ENCODE measurements around the gene SPPL3.

SPPL3 gene

GRCh38 chr12:120718055-120718454, 186.1 kb downstream of the SPPL3 start:
- H3K36me3 ChIP-seq (ENCODE audit: control insufficient read depth in 2 of 2, insufficient read depth in 1 of 2, low read length in 2 of 2), result peaks cover 59 to 98% of the 10 kb centered on the region in 2 experiments
- CTCF ChIA-PET, result interaction anchor here (0.5 kb wide), 1 partner anchor 71 kb away, joined by 4 read pairs; no protein-coding TSS in a partner anchor
- H3K9me3 ChIP-seq (ENCODE audit: control insufficient read depth, insufficient read depth, low read depth, low read length), result no peaks in the 10 kb centered on the region
- TF ChIP-seq ZBTB17 (tag by site-specific recombination; IDR thresholded peaks at IDR 0.05) (no peak), SP3 (tag by site-specific recombination; IDR thresholded peaks at IDR 0.05) (no peak), YY1 (tag by site-specific recombination; IDR thresholded peaks at IDR 0.05) (no peak), ZNF501 (tag by site-specific recombination; IDR thresholded peaks at IDR 0.05) (no peak)
- no peak overlapping the region for H3K27ac ChIP-seq (ENCODE audit: extremely low read depth, low read depth, low read length)
- no peaks in the 10 kb centered on the region for H3K4me1 ChIP-seq (ENCODE audit: control insufficient read depth, insufficient read depth, low read length)
- no peak overlapping the region for H3K4me3 ChIP-seq (ENCODE audit: low read depth, low read length)
- POLR2A ChIA-PET, result no interaction called here

GRCh38 chr12:120713861-120714482, 190.2 kb downstream of the SPPL3 start:
- Histone ChIP-seq H3K4me3 (ENCODE audit: low read depth, low read length) (no peak overlapping the region), H3K9me3 (ENCODE audit: control insufficient read depth, insufficient read depth, low read depth, low read length) (no peaks in the 10 kb centered on the region), H3K36me3 (ENCODE audit: control insufficient read depth in 2 of 2, insufficient read depth in 1 of 2, low read length in 2 of 2) (peaks cover 41 to 67% of the 10 kb centered on the region in 2 experiments), H3K27ac (ENCODE audit: extremely low read depth, low read depth, low read length) (no peak overlapping the region), H3K4me1 (ENCODE audit: control insufficient read depth, insufficient read depth, low read length) (peaks cover 3% of the 10 kb centered on the region; the same call in 1 of the 2 replicates)
- ChIA-PET POLR2A (no interaction called here), CTCF (interaction anchor here (0.6 to 1.7 kb wide), 7 partner anchors 11 to 257 kb away, joined by 3 to 9 read pairs (median 4); partner anchors contain the start of gene ACADS)
- TF ChIP-seq ZNF660 (tag by site-specific recombination; IDR thresholded peaks at IDR 0.05) (peak; percentile 74), ZNF654 (tag by site-specific recombination; IDR thresholded peaks at IDR 0.05; ENCODE audit: low read depth) (peak; percentile 60), ZBTB17 (tag by site-specific recombination; IDR thresholded peaks at IDR 0.05) (peak; percentile 48), ZNF600 (tag by site-specific recombination; IDR thresholded peaks at IDR 0.05) (peak; percentile 73), ZNF621 (tag by site-specific recombination; IDR thresholded peaks at IDR 0.05) (no peak), ZBTB11 (tag by site-specific recombination; conservative IDR thresholded peaks at IDR 0.05; ENCODE audit: low read depth) (peak; percentile 79), ZNF692 (tag by site-specific recombination; IDR thresholded peaks at IDR 0.05) (0 out of 2 replicates have a peak, but pooled peaks have one; percentile 14), GLIS2 (tag by site-specific recombination; IDR thresholded peaks at IDR 0.05) (no peak), CTCF (tag by site-specific recombination; IDR thresholded peaks at IDR 0.05) (peak; percentile 60), ZBTB8A (tag by site-specific recombination; IDR thresholded peaks at IDR 0.05) (no peak)

GRCh38 chr12:120712610-120713009, 191.5 kb downstream of the SPPL3 start:
- Histone ChIP-seq H3K9me3 (ENCODE audit: control insufficient read depth, insufficient read depth, low read depth, low read length) (no peaks in the 10 kb centered on the region), H3K4me1 (ENCODE audit: control insufficient read depth, insufficient read depth, low read length) (peaks cover 3% of the 10 kb centered on the region; the same call in 1 of the 2 replicates), H3K36me3 (ENCODE audit: control insufficient read depth in 2 of 2, insufficient read depth in 1 of 2, low read length in 2 of 2) (peaks cover 28 to 55% of the 10 kb centered on the region in 2 experiments), H3K27ac (ENCODE audit: extremely low read depth, low read depth, low read length) (no peak overlapping the region), H3K4me3 (ENCODE audit: low read depth, low read length) (no peak overlapping the region)
- ChIA-PET CTCF (interaction anchor here (2.0 to 6.2 kb wide), 2 partner anchors 65 to 130 kb away, joined by 15 to 42 read pairs; partner anchors contain the start of gene POP5), POLR2A (interaction anchor here (1.6 kb wide), 1 partner anchor 26 kb away, joined by 4 read pairs; the partner anchor contains the start of gene MLEC)
- TF ChIP-seq YY2 (tag by site-specific recombination; IDR thresholded peaks at IDR 0.05) (no peak), ZSCAN30 (tag by site-specific recombination; IDR thresholded peaks at IDR 0.05) (no peak), INSM2 (tag by site-specific recombination; IDR thresholded peaks at IDR 0.05) (no peak)

Data from HEK293 (cell line).